Upper lobe of left lung (tissue), 4 donors: ENCODE results near the gene LARP1B.

Source experiments
- CTCF ChIP-seq, 6 experiments: fragments of 450-650 bp in 4 of 6; fragments of 200-600 bp in 2 of 6; sonication (generic) in 2 of 6; IDR thresholded peaks; one replicate each; pipeline ENCODE4 v1.5.1; 2016 to 2019; ENCODE audit warnings: antibody characterized with exemption in 6 of 6
- EP300 ChIP-seq, 4 donors: sonication (generic); formaldehyde crosslinking; IDR thresholded peaks; one replicate each; pipeline ENCODE4 v1.5.1; 2017; ENCODE audit warnings: antibody characterized with exemption in 4 of 4, control low read depth in 2 of 4

GRCh38 chr4:128191115-128191781, 130.1 kb downstream of the LARP1B start:
- TF ChIP-seq EP300 (IDR thresholded peaks at IDR 0.05), result no peak
- TF ChIP-seq CTCF (IDR thresholded peaks at IDR 0.05), result peak; percentile 64 to 85 (median 78)
